Superior temporal gyrus (tissue), 1 donor: ENCODE measurements around the gene IER3.

Experiments used
- DNase-seq: peaks from one replicate; pipeline ENCODE4 v3.0.0-alpha.2; 2016; ENCODE audit errors: extremely low spot score

The IER3 gene

GRCh38 chr6:30747902-30748769, 3.8 kb upstream of the IER3 start:
- no peak for DNase-seq

GRCh38 chr6:30747300-30747687, 2.9 kb upstream of the IER3 start:
- DNase-seq = no peak

- no peak for DNase-seq
These were observed 971 bp downstream of the IER3 start for GRCh38 chr6:30743099-30744053.

- peak; percentile 84 for DNase-seq
These were observed 1.8 kb downstream of the IER3 start, which contains the start of gene FLOT1 for GRCh38 chr6:30742316-30743098. Gene FLOT1 (minus strand): TSS chr6:30742687. CDS start chr6:30742189, 498 bp downstream.

- no peak for DNase-seq
These were observed 2.5 kb downstream of the IER3 start for GRCh38 chr6:30741789-30742315.

GRCh38 chr6:30741063-30741779, 3.1 kb downstream of the IER3 start:
- DNase-seq = no peak

- no peak for DNase-seq
These were observed 3.8 kb downstream of the IER3 start for GRCh38 chr6:30740540-30740870.

- DNase-seq = no peak
These were observed 5.8 kb downstream of the IER3 start for GRCh38 chr6:30738532-30738931.

- DNase-seq = no peak
These were observed 8.6 kb downstream of the IER3 start for GRCh38 chr6:30735668-30736314.

GRCh38 chr6:30732237-30732943, 12.0 kb downstream of the IER3 start:
- DNase-seq = no peak

GRCh38 chr6:30730601-30731435, 13.5 kb downstream of the IER3 start:
- no peak for DNase-seq

- no peak for DNase-seq
These were observed 16.3 kb downstream of the IER3 start for GRCh38 chr6:30727920-30728553.

GRCh38 chr6:30726506-30727413, 17.6 kb downstream of the IER3 start:
- no peak for DNase-seq

GRCh38 chr6:30725713-30726505, 18.4 kb downstream of the IER3 start:
- no peak for DNase-seq

GRCh38 chr6:30724906-30725667, 19.3 kb downstream of the IER3 start:
- DNase-seq = no peak
